Heart left ventricle (tissue), 13 donors: ENCODE results near the gene CHCHD3.

Experiments used
- CTCF ChIP-seq, 12 donors: fragments of 200-600 bp; sonication (generic) in 4 of 12; IDR thresholded peaks; one replicate each; pipeline versions ENCODE4 v1.5.0 to v1.8.0; 2018 to 2022; ENCODE audit warnings: antibody characterized with exemption in 12 of 12, mild to moderate bottlenecking in 5 of 12
- POLR2A ChIP-seq, 2 donors: fragments of 450-650 bp; IDR thresholded peaks; one replicate each; pipeline ENCODE4 v1.6.1; 2017; ENCODE audit warnings: antibody characterized with exemption in 2 of 2, mild to moderate bottlenecking in 2 of 2, moderate library complexity in 2 of 2
- donor health status: ischemic (EF 13 %, LVEDD 7.1; RV severe dilation, severe dysfunction).
- donor health status: DM: no; HTN: yes; CAD: no.
- donor health status: DM: no; HTN: no; CAD: no.
- donor health status: ischemic (EF 25% LVEDD 6.9; RV normal size, moderate dysfunction).
- donor health status: ischemic (EF 25% LVEDD 5.7; RV mildly dilated, moderate dysfunction).
- donor health status: ischemic (EF 35%, LVEDD 5.7; RV mildly dilated, moderate dysfunction).
- donor health status: nonischemic (EF 11% LVEDD 7.7; RV severe dilation, severe dysfunction).
- donor health status: DM: yes; HTN: yes; CAD: no.
- donor health status: PGD.
- donor health status: ischemic (EF 29% LVEDD 5.4; RV normal size, mild dysfunction).
- donor health status: nonischemic (EF 23%, LVEDD 6.1; RV moderate dilation, normal function).

- TF ChIP-seq CTCF (IDR thresholded peaks at IDR 0.05) (no peak), POLR2A (IDR thresholded peaks at IDR 0.05) (peak; percentile 42 to 82)
Observed at GRCh38 chr7:133081599-133082389, at the start of gene CHCHD3.
